NCI-H2107 treated with DMSO at 0.1 percent for 48 hours (cell line): ENCODE results near the gene TRIM25.

ENCODE experiments used
- DNase-seq: peaks from one replicate; lab custom pipeline; 2025; ENCODE audit not compliant: unreplicated experiment; lab: John Stamatoyannopoulos, UW

Gene TRIM25

DNA sequence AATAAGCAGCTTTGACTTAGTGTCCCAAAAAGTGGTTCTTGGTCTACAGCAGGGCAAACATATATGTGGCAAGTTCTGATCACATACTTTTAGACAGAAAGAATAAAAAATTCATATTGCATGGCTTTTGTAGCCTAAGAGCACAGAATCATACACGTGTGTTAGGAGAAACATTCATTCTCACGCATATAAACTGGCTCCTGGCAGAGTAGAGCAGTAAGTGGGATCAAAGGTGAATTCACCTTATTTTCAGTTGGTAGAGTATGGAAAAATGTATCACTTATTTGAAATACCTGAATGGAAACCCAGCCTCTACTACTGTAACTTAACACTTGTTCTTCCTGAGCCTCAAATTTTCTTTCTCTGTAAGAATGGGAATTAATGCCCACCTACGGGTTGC is 45.1 kb downstream of the TRIM25 start:
- DNase-seq, result no peak

- DNase-seq, result no peak
Measured at GRCh38 chr17:56867948-56868376, 45.9 kb downstream of the TRIM25 start.

DNA sequence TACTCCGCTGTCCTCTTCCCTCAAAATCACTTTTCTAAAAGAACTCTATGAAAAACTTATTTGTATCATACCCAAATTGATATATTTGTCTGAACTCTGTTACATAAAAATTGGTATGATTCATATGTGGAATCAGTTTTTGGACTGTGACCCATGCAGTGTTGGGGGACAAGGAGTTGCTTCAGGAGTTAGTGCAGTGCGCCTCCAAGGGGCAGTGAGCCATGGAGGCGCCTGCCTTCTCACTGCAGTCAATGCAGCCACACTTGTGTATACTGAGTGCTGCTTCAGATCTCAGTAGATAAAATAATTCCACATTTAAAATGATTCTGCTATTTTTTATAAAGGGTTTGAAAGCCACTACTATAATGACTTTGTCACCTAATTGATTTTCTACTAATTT is 47.4 kb downstream of the TRIM25 start:
- DNase-seq, result no peak

GRCh38 chr17:56866076-56866475 is 47.8 kb downstream of the TRIM25 start:
- no peak for DNase-seq

GRCh38 chr17:56863974-56864373 is 49.9 kb downstream of the TRIM25 start:
- DNase-seq, result no peak

GRCh38 chr17:56861899-56862298 is 52.0 kb downstream of the TRIM25 start:
- DNase-seq, result no peak

DNA sequence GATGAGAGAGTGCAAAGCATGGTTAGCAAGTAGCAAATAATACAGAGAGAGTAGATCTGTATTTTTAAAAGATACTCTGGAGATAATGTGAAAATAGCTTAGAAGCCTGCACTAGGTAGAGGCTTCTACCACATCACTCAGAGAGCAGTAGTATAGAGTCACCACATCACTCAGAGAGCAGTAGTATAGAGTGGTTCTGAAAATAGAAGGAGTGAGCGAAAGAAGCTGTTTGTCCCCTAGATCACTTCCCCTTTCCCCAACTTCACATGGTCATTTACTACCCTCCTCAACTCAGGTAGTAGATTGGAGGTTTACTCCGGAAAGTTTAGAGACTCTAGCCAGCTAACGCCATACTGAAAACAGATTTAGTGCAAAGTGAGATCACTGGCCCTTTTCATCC is 62.8 kb downstream of the TRIM25 start:
- DNase-seq, result no peak

DNA sequence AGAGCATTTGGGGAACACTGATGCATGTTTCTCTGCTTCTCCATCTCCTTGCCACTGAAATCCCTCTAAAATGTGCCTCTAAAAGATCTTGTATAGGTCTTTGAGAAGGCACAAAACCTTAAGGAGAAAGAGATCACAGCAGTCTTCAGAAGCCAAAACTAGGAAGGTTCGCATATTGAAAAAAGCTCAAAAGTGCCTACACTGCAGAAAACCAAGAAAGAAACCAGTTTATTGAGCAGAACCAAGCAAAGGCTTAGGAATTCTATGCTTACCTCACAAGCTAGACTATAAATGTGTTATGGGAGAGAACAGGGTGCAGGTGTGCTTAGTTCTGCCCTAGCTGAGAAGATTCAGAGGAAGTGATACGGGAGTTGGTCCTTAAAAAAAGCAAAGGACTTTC is 63.3 kb downstream of the TRIM25 start:
- no peak for DNase-seq

GRCh38 chr17:56849131-56849530 is 64.7 kb downstream of the TRIM25 start:
- no peak for DNase-seq

- no peak for DNase-seq
Measured at GRCh38 chr17:56847106-56847505, 66.7 kb downstream of the TRIM25 start.

- no peak for DNase-seq
Measured at GRCh38 chr17:56845934-56846333, 67.9 kb downstream of the TRIM25 start.

- no peak for DNase-seq
Measured at GRCh38 chr17:56842577-56842976, 71.3 kb downstream of the TRIM25 start.

- no peak for DNase-seq
Measured at GRCh38 chr17:56838687-56839086, 75.2 kb downstream of the TRIM25 start.
